ENCODE measurements around the gene DSG1.

GRCh38 chr18:31399306-31400032, 81.5 kb downstream of the DSG1 start:
- no peak for TF ChIP-seq POLR2AphosphoS5 (IDR thresholded peaks at IDR 0.05; ENCODE audit: low read depth, low read length)
- TF ChIP-seq POLR2A (IDR thresholded peaks at IDR 0.05; ENCODE audit: control extremely low read depth in 1 of 2, low read depth in 2 of 2, low read length in 2 of 2) = no peak
- no peak for TF ChIP-seq KDM5A (IDR thresholded peaks at IDR 0.05; ENCODE audit: low read length)
